Activated CD4-positive, alpha-beta T cell treated with anti-CD3 and anti-CD28 coated beads, Interleukin-2, amount 50 U/mL, for 48 hours (primary cell): ENCODE results near the gene SPANXC.
"Not testable (repeated sequence)": the region's sequence is repeated elsewhere in the genome, so short reads cannot be mapped to it uniquely, and the experiment has no call there.

Experiments
- DNase-seq, 2 experiments: peaks; one replicate each; pipeline ENCODE4 v3.0.0-alpha.2; 2020

SPANXC gene, protein sequence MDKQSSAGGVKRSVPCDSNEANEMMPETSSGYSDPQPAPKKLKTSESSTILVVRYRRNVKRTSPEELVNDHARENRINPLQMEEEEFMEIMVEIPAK

DNA sequence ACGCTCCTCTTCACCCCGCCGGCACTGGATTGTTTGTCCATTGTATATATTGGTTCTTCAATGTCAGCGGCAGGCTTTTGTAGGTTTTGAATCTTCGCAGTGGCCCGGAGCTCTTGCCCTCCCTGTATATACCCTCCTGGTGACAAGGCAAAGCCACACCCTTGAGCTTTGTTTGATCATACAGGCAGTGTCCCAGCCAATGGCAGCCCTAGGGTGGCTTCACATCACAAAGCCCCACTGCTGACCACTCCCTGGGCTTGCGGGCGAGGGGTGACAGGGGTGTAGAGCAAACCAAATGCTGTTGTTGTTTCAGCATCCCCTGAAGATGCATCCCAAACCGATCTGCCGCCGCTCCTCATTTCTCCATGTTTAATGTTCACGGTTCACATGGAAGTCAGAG lies at the start of gene SPANXC:
Gene SPANXC (minus strand): TSS at position 101 of the 400 bp plus-strand sequence. CDS start 60 bp downstream, at position 41.
- not testable (repeated sequence) for DNase-seq

DNA sequence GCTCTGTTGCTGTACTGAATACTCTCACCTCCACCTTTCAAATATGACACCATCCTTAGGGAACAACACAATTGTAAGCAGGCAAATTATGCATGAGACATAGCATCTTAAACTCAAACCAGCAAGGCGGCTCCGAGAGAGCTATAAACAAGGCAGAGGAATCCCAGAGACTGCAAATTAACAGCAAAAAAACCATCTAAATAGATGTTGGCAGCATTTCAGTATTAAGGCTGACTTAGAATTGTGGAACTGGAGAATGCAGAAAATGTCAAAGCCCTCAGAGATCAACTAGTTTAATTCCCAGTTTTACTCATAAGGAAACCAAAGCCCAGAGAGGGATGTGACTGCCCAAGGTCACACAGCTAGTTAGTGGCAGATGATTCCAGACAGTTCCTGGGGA lies 37.2 kb upstream of the SPANXC start:
- no peak for DNase-seq

DNA sequence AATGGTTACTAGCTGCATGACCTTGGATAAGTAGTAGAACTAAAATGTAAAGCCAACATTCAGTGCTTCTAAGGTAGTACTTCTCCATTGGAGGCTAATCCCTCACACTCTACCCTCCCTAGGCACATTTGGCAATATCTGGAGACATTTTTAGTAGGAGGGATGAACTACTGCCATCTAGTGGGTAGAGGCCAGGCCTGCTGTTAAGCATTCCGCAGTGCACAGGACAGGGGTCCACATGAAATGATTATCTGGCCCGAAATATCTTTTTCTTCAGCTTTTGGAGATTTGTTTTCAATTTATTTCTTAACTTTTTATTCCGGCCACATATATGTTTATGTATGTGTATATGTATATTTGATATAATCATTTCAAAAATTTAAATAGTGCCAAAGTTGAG lies 36.0 kb upstream of the SPANXC start:
- DNase-seq = no peak

DNA sequence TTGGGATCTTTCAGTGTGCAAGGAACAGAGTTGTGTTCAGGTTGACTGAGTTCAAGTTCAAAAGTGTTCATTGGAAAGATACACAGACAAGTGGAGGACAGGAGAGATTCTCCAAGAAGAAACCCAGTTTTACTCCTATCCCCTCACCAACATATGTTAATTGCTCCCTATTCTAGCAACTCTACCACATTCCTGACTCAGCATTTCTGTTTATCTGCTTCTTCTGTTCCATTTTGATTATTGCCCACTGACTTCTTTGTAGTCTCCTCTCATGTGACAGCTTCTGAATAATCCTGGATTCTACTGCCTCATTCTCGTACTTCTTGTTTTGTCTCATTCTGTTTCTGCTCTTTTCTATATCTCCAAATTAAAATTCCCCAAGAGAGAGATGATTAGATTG lies 15.8 kb upstream of the SPANXC start:
- no peak for DNase-seq

DNA sequence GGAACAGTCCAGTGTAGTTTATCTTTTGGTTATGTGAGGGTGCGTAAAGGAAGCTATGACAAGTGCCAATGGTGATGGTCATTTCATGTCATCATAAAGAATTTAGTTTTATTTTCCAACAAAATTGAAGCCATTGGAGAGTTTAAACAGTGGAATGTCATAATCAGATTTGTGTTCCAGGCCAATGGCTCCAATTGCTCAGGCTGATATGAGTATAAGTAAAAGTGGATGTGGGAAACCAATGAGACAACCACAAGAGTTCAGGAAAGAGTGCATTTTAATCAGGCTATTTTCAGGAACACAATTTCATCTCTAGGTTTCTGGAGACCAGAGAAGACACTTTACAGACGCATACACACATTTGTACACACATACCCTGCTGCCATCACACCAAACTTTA lies 20.7 kb downstream of the SPANXC start:
- DNase-seq = no peak

DNA sequence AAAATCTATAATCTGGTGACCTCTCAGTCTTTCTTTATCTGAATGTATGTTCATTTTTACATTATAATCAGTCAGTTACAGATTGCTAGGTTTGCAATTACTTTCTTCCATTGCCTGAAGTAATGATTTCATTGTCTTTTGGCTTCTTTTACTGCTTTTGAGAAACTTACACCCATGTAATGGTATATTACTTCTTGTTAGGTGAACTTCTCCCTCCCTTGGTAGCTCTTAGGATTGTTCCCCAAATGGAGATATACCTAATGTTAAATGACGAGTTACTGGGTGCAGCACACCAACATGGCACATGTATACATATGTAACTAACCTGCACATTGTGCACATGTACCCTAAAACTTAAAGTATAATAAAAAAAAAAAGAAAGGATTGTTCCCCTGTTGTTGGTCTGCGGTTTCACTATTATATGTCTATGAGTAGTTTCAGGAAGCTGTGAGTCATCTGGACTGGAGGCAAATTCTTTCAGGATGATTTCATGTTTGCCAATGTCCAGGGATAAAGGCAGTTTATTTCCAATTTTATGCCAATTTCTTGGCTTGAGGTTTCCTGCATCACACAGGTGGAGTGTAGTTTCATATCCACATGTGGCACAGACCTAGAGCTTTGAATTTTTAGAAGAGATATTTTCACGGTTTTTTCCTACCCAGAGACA lies 21.8 kb downstream of the SPANXC start:
- DNase-seq = no peak

DNA sequence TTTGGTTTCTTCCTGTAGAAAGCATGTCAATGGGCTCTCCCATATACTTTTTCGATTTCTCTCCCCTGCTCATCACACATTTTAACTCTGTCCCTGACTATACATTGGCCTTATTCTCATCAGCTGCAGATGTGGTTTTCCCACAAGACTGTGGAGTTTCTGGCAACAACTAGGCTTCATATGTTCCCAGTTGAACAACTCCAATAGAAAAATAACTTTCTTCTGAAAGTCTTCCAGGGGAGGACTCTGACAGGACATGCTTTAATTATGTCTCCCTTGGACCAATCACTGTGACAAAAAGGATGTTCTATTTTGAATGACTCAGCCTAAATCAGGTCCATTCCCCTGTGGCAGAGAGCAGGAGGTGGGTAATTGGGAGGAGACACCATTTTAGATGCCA lies 28.1 kb downstream of the SPANXC start:
- no peak for DNase-seq

DNA sequence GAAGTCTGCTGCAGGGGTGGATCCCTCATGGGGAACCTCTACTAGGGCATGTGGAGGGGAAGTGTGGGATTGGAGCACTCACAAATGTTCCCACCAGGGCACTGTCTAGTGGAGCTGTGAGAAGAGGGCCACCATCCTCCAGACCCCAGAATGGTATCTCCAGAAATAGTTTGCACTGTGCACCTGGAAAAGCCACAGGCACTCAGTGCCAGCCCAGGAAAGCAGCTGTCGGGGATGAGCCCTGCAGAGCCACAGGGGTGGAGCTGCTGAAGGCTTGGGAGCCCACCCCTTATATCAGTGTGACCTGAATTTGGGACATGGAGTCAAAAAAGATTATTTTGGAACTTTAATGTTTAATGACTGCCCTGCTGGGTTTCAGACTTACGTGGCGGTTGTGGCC lies 40.4 kb downstream of the SPANXC start:
- no peak for DNase-seq
